ENCODE data around the gene PYGB. TPM values are rescaled to one million over a fixed set of nuclear protein-coding genes. Genes with fewer than 3 reads are reported as not detected.

PYGB gene
- total RNA-seq, 4 donors from 2014 or later: 71.6 to 119 (median 78.6) TPM

DNA sequence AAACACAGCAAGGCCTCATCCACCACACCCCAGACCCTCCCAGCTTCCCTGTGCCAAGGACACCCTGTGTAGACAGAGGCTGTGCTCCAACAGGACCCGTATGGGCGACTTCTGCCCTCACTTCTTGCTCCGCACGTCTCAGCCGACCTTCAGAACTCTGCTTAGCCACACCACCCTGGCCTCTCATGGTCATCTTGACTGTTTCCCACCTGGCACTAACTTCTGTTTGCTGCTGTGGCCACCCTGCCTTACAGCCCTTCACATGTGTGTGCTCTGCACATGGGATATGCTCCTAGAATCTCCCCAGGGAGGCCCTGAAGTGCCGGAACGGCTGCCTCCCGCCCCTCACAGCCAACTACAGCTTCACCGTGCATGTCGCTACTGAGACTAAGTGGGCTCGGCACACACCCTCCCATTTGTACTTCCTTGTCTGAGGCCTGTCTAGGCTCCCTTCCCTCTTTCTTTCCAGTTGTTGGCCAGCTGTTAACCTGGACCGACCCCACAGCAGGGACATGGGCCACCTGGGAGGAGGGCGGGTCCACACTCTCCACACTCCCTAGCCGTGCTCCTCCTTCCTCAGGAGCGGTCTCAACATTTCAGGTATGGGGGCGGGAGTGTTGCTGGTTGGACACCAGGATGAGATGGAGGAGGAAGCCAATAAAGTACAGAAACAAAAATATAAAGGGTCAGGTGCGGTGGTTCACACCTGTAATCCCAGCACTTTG lies 69.6 kb downstream of the PYGB start:
- DNase-seq (ENCODE audit: low spot score in 2 of 2): no peak
- peaks cover 0 to 67% (median 38%) of the 10 kb centered on the region in 4 donors for H3K4me1 ChIP-seq
- WGBS, 2 donors: 65 to 67% methylated on average over 17 of the region's 17 CpGs
- H3K27ac ChIP-seq: peak overlapping the region in 3 of 4 donors; percentile 4 to 78 (median 69)
- H3K9me3 ChIP-seq: no peaks in the 10 kb centered on the region
- peaks cover 0 to 29% (median 0%) of the 10 kb centered on the region in 3 donors for H3K36me3 ChIP-seq
- H3K27me3 ChIP-seq: no peaks in the 10 kb centered on the region
- no peak overlapping the region for H3K4me3 ChIP-seq
- TF ChIP-seq, protein P1, sequence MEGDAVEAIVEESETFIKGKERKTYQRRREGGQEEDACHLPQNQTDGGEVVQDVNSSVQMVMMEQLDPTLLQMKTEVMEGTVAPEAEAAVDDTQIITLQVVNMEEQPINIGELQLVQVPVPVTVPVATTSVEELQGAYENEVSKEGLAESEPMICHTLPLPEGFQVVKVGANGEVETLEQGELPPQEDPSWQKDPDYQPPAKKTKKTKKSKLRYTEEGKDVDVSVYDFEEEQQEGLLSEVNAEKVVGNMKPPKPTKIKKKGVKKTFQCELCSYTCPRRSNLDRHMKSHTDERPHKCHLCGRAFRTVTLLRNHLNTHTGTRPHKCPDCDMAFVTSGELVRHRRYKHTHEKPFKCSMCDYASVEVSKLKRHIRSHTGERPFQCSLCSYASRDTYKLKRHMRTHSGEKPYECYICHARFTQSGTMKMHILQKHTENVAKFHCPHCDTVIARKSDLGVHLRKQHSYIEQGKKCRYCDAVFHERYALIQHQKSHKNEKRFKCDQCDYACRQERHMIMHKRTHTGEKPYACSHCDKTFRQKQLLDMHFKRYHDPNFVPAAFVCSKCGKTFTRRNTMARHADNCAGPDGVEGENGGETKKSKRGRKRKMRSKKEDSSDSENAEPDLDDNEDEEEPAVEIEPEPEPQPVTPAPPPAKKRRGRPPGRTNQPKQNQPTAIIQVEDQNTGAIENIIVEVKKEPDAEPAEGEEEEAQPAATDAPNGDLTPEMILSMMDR (IDR thresholded peaks at IDR 0.05): no peak
- no peak for TF ChIP-seq POLR2A (IDR thresholded peaks at IDR 0.05)
- TF ChIP-seq EP300 (IDR thresholded peaks at IDR 0.05): no peak

DNA sequence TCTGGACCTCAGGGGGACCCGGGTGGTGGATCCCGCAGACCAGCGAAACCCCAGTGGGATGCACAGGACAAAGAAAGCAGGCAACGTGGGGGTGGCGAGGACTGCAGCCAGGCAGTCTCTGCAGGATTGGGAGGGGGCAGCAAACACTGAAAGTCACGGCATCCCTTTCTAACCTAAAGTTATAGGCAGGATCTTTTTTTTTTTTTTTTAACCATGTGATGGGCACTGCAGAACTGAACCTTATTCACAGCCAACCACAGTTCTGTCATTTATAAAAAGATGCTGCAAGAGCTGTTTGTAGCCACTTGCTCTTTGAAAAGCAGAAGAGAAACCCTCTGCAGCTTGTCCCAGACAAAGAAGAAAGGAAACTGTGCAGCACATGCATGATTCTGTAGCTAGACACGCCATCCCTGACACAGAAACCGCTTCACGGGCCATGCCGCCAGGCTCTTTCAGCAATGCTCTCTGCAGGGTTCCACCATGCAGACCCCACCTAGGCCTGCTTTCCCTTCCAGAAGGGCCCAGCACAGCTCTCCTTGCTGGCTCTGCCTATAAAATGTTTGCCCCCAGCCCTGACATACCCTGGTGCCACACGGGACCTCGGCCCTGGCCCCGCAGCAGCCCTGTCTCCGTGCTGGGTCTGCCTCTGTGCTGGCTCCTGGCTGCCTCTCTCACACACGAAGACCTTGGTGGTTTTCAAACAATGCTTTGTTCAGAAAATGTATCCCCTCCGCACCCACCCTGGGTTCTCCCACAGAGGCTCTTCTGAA lies 70.8 kb downstream of the PYGB start:
- no peak for DNase-seq (ENCODE audit: low spot score in 2 of 2)

DNA sequence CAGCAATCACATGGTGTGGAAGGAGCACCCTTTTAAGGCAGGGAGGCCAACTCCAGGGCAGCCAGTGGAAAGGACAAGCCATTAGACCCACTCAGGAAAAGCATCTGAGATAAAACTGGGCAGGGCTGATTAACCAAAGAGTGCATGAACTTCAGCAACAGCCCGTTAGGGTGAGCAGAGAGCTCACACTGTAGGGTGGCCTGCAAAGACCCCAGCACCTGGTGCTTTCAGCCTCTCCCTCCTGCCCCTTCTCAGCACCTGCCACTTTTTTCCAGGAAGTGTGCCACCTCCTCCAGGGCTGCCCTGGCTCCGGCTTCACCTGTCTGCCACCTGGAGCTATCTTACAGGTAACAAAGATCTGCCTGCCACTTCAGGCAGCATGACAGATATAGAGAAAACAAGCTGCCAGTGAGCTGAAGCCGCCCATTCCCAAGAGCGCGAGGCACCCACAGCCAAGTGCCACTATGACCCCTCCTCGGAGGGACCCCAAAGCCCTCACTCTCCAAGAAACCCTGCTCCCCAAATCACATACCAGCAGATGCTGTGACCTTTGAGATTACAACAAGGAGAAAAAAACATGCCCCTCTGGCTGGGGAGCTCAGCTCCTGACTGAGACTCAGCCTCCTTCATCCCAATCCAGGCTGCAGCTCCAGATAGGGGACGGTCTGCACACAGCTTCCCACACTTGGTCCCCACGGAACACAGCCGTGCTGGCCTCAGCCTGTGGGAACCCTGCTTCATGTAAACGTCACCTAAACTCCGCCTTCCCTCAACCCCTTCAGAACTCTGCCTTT lies 71.6 kb downstream of the PYGB start:
- Histone ChIP-seq H3K4me1 (peaks cover 0 to 76% (median 42%) of the 10 kb centered on the region in 4 donors), H3K4me3 (peak overlapping the region in 2 of 4 donors; percentile 11 to 13), H3K27me3 (no peaks in the 10 kb centered on the region), H3K36me3 (peaks cover 0 to 36% (median 0%) of the 10 kb centered on the region in 3 donors), H3K9me3 (no peaks in the 10 kb centered on the region), H3K27ac (peak overlapping the region in 3 of 4 donors; percentile 43 to 90 (median 69))
- 58 to 66% methylated on average over 11 of the region's 11 CpGs for WGBS, 2 donors
- DNase-seq (ENCODE audit: low spot score in 2 of 2): no peak
- no peak for TF ChIP-seq POLR2A (IDR thresholded peaks at IDR 0.05)
- no peak for TF ChIP-seq EP300 (IDR thresholded peaks at IDR 0.05)
- TF ChIP-seq, protein P1 (IDR thresholded peaks at IDR 0.05): no peak

More for the DNA sequence above, 70.8 kb downstream of the PYGB start:
- Histone ChIP-seq H3K27me3 (no peaks in the 10 kb centered on the region), H3K9me3 (no peaks in the 10 kb centered on the region), H3K36me3 (peaks cover 0 to 36% (median 0%) of the 10 kb centered on the region in 3 donors), H3K4me1 (peaks cover 0 to 70% (median 39%) of the 10 kb centered on the region in 4 donors), H3K4me3 (peak overlapping the region in 2 of 4 donors; percentile 11 to 13), H3K27ac (peak overlapping the region in 3 of 4 donors; percentile 43 to 90 (median 69))
- no peak for TF ChIP-seq POLR2A (IDR thresholded peaks at IDR 0.05)
- TF ChIP-seq EP300 (IDR thresholded peaks at IDR 0.05): peak in 1 of 2 donors; percentile 41
- WGBS, 2 donors: 40 to 42% methylated on average over 16 of the region's 16 CpGs

DNA sequence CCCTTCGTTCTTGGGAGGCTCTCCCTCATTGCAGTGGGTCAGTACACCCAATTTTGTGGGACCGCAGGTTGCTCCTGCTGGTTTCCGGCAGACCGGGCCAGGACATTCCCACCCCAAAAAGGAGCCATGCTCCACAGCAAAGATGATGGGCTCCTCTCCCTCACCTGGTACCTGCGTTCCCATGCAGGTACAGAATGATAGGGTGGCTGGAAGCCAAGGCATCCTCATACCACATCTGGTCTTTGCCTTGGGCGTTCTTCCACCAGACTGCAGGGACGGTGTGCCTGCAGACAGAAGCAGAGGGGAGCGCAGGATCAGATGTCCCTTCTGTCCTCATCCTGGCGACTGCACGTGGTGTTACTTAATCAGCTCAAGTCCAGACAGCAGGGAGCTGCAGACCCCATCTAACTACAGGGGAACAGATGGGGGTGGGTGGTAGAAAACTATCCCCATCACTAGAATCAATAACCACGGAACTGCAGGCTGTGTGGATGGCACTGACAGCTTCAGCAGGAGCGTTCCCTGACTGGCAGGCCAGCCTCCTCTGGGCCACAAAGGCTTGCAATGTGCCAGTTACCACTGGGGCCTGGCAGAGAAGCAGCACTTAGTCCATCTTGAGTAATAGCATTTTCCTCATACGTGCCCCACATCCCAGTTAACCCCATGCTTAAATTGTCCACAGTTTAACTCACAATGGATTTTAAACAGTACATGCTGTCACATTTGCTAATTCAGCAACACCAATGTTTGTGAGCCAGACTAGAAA lies 72.3 kb downstream of the PYGB start:
- Histone ChIP-seq H3K27me3 (no peaks in the 10 kb centered on the region), H3K4me1 (peaks cover 0 to 71% (median 41%) of the 10 kb centered on the region in 4 donors), H3K9me3 (no peaks in the 10 kb centered on the region), H3K4me3 (no peak overlapping the region), H3K27ac (peak overlapping the region in 3 of 4 donors; percentile 43 to 90 (median 69)), H3K36me3 (peaks cover 0 to 36% (median 0%) of the 10 kb centered on the region in 3 donors)
- WGBS, 2 donors: 75 to 83% methylated on average over 13 of the region's 13 CpGs
- TF ChIP-seq POLR2A (IDR thresholded peaks at IDR 0.05) (no peak), EP300 (IDR thresholded peaks at IDR 0.05) (no peak)
- TF ChIP-seq, protein P1 (IDR thresholded peaks at IDR 0.05): no peak
- DNase-seq (ENCODE audit: low spot score in 2 of 2): no peak

All from tibial nerve (tissue), 4 donors.